IPS-18c (cell line): ENCODE data around the gene CCS.

Experiments used
- H3K4me3 ChIP-seq: 2 replicates; pipeline ENCODE4 v1.7.0; 2013; ENCODE audit warnings: low read depth, mild to moderate bottlenecking, low read length, moderate library complexity; ENCODE audit not compliant: insufficient read depth
- H3K9me3 ChIP-seq: one replicate; pipeline ENCODE4 v1.6.1; 2013; ENCODE audit warnings: mild to moderate bottlenecking, low read length, moderate library complexity; ENCODE audit not compliant: control insufficient read depth, insufficient read depth

CCS gene

DNA sequence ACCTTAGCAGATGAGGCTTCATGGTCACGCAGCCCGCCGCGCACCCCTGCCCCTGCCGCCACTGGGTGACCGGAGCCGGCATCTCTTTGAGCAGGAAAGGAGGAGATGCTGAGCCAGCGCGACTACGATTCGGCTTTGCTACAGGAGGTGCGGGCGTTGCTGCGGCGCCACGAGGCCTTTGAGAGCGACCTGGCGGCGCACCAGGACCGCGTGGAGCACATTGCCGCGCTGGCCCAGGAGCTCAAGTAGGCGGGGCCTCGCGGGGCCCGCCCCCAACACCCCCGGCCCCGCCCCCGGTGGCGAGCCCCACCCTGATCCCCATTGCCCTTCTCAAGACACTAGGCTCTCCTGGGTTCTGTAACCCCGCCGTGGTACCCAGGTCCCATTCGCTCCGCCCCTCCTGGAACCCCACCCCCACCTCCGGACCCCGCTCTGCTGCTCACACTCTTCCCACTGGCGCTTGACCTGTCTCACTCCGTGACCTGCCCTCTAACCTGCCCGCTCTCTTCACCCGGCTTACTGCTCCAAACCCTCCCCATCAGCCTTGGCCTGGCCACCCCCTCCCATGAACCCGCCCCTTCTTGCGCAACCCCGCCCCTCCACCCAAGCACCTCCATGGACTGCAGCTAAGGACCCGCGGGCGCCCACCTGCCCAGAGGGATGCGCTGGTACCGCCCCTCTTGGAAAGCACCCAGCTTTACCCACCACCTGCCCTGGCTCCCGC is 33.7 kb upstream of the CCS start:
- H3K9me3 ChIP-seq, result no peaks in the 10 kb centered on the region
- H3K4me3 ChIP-seq, result no peak overlapping the region

DNA sequence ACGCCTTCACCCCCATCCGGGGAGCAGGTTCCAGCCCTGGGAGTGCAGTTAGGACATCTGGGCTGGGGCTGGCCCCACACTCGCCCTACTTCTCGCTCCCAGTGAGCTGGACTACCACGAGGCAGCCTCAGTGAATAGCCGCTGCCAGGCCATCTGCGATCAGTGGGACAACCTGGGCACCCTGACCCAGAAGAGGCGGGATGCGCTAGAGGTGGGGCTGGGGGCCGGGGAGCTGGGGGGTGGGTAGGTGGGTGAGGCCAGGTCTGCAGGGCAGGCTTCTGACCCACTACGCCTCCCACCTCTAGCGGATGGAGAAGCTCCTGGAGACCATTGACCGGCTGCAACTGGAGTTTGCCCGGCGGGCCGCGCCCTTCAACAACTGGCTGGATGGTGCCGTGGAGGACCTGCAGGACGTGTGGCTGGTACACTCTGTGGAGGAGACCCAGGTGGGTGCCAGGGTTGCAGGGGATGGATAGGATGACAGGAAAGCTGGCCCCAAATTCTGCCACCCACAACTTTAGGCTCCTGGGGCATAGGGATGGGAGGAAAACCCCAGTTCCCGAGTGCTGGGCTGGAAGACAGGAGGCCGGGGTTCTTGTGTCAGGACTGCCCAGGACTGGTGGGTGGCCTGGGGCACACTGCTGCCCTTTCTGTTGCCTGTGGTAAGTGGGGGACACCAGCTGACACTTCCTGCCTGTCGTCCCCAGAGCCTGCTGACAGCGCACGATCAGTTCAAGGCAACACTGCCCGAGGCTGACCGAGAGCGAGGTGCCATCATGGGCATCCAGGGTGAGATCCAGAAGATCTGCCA is 32.9 kb upstream of the CCS start:
- H3K9me3 ChIP-seq, result no peaks in the 10 kb centered on the region
- no peak overlapping the region for H3K4me3 ChIP-seq

DNA sequence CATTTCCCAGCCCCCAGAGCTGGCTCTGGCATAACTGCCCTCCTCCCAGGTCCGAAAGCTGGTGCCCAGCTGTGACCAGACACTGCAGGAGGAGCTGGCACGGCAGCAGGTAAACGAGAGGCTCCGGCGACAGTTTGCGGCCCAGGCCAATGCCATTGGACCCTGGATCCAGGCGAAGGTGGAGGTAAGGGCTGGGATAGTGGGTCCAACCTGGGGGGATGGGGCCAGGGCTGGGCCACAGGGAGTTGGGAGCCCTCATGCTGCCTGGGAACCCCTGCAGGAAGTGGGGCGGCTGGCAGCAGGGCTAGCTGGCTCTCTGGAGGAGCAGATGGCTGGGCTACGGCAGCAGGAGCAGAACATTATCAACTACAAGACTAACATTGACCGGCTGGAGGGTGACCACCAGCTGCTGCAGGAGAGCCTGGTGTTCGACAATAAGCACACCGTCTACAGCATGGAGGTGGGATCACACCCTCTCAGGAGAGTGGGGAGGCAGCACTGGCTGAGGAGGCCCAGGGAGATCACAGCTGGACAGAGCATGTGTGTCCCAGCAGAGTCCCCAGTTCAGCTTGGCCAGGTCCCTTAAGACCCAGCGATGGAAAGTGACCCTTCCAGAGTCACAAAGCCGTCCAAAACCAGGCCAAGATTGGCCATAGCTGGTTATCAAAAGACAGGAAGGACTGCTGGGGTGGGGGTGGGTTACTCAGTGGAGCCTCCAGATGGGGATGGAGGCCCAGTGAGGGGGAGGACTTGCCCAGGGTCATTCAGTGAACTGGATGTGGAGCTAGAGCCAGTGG is 31.6 kb upstream of the CCS start:
- Histone ChIP-seq H3K9me3 (no peaks in the 10 kb centered on the region), H3K4me3 (no peak overlapping the region)

DNA sequence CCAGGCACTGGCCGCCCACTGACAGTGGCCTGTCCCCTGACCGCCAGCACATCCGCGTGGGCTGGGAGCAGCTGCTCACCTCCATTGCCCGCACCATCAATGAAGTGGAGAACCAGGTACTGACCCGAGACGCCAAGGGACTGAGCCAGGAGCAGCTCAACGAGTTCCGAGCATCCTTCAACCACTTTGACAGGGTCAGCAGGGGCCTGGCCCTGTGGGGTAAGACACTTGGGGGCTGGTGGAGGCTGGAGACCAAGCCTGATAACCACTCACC is 31.1 kb upstream of the CCS start:
- H3K9me3 ChIP-seq, result no peaks in the 10 kb centered on the region
- no peak overlapping the region for H3K4me3 ChIP-seq

DNA sequence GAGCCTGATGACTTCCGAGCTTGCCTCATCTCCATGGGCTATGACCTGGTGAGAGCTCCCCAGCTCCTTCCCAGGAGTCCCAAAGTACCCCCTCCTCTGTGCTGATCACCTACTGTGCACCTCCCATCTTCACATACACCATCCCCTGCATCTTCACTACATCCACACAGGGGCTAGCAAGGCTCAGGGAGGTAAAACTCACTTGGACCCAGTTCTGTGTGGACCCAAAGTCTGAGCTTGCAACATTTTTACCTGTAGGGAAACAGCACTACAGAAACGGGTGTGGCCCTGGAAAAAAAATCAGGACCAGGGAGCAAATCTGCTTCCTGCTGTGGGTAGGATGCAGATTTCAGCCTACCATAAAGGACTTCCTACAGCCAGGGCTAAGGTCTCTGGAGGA is 30.7 kb upstream of the CCS start:
- Histone ChIP-seq H3K4me3 (no peak overlapping the region), H3K9me3 (no peaks in the 10 kb centered on the region)

DNA sequence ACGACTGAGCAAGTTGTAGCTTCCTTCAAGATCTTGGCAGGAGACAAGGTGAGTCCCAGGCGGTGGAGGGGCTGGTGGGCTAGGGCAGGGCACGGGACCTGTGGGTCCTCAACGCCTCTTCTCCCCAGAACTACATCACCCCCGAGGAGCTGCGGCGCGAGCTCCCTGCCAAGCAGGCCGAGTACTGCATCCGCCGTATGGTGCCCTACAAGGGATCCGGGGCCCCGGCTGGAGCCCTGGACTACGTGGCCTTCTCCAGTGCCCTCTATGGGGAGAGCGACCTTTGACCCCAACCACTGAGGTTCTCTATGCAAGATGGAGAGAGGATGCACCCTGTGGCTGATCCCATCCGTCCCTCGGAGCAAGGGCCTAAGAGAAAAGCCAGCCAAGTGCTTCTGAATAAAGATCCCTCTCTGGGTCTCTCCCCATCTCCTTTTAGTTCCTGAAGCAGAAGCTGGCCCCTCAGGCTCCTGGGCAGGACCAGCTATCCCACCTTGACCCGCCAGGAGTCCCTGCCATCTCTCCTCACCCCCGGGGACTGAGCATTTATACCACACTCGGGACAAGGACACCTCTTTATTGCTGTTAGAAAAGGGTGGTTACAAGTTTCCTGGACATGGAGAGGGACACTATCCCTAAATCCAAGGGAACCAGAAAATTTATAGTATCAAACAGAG is 29.9 kb upstream of the CCS start:
- Histone ChIP-seq H3K4me3 (no peak overlapping the region), H3K9me3 (no peaks in the 10 kb centered on the region)

DNA sequence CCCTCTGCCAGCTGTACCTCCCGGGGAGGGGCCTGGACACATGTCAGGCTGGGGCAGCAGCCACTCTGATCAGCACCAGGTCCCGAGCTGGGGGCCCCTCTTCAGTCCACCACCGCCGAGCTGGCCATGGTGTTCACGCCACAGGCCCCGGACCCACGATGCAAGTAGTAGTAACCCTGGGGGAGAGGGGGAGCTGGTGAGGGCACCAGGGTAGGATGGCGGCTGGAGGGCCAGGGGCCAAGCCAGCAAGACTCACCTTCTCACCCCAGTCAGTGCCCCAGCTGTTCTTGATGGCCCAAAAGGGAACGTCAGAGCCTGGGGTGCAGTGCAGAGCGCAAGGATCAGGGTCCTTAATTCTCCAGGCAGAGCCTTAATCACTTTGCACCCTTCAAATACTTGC is 29.2 kb upstream of the CCS start:
- no peak overlapping the region for H3K4me3 ChIP-seq

DNA sequence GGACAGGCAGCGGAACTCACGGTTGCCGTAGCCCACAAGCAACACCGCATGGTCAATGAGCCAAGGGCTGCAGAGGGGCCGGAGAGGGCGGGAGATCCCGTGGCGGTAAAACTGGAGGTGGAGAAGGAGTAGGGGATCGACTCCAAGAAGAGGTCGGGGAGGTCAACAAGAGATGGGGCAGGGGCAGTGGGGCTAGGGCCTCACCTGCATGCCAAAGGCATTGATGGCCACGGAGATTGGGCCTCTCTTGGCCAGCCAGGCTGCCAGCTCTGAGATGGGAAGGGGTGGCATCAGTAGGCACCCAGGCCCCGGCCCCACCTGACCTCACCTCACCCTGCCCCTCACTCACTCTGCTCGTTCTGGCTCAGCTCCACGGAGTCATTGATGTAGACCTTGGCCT is 28.4 kb upstream of the CCS start:
- Histone ChIP-seq H3K9me3 (no peaks in the 10 kb centered on the region), H3K4me3 (no peak overlapping the region)

More for the DNA sequence above, 29.2 kb upstream of the CCS start:
- H3K9me3 ChIP-seq, result no peaks in the 10 kb centered on the region

DNA sequence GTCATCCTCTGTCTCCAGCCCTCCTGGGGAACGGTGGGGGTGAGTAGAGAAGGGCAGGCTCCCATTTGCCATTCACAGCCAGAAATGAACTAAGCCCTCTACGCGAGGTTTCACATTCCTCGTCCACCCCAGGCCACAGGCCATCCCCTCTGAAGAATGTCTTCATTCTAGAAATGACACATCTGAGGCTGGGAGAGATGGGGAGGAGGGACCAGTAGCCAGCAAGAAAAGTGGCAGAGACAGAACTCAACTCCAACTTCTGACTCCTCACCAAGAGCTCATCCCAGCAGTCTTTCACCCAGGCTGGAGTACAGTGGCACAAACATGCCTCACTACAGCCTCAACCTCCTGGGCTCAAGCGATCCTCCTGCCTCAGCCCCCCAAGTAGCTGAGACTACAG is 28.0 kb upstream of the CCS start:
- Histone ChIP-seq H3K9me3 (no peaks in the 10 kb centered on the region), H3K4me3 (no peak overlapping the region)

DNA sequence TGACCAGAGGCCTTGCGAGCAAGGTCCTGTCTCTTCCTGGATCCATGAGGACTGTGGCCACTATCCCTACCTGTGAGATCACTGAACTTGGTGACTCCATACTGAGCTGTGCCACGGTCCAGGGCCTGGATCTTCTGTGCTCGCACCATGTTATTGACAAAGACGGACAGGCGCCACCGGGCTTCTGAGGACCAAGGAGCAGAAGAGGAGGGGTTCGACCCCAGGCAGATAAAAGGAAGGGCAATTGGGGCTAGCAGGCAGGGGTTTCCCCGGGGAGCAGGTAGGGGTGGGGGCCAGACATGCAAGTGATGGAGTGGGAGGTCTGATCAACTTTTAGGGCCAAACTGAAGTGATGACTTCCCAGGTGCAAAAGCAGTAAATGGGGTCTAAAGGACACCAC is 26.8 kb upstream of the CCS start:
- Histone ChIP-seq H3K4me3 (no peak overlapping the region), H3K9me3 (no peaks in the 10 kb centered on the region)

DNA sequence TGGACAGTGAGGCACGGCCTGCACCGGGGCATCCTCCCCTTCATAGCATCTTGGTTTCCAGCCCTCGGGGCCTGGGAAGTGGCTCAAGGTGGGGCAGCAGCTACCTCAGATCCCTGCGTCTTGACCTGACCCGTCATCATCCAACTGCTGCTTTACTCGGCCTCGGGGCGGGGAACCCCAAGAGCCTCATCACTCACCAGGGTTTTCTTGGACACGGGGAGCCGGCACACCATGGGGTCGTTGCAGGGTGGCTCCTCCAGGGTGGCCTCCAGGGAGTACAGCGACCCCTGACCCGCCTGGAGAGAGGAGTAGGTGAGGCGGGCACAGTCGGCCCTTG is 25.2 kb upstream of the CCS start:
- H3K4me3 ChIP-seq, result no peak overlapping the region

DNA sequence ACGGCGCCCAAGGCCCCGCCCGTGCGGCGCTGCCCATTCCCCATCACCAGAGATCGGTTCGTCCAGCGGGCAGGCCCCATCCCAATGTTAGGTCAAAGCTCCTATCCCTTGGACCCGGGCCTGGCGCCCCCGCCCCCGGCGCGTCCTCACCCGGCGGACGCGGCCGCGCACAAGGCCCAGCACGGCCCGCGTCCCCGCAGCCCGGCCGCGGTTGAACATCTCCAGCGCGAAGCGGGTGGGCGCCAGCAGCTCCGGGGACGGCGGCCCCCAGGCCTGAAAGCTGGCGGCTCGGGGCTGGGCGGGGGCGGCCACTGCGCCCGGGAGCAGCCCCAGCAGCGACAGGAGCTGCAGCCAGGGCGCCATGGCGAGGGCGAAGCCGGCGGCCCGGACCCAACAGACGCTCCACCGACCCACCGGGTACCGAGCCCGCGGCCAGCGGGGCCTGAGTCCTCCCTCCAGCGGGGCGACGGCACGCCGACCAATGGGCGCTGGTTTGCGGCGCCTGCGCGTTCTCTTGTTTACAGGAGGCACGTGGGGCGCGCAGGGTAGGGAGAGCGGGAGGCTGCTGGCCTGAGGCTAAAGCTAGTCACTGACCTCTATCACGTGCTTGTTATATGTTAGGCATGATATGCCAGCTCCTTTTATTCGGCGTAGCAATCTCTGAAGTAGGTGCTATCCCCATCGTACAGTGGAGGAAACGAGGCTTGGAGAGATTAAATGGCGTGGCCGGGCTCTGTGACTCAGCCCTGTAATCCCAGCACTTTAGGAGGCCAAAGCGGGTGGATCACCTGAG is 24.7 kb upstream of the CCS start, which contains the start of gene CTSF:
Gene CTSF (minus strand): TSS at position 483 of the 793 bp plus-strand sequence. CDS start 120 bp downstream, at position 363.
- no peak within 1 kb of the TSS for H3K4me3 ChIP-seq

More for the DNA sequence above, 25.2 kb upstream of the CCS start:
- H3K9me3 ChIP-seq, result no peaks in the 10 kb centered on the region

DNA sequence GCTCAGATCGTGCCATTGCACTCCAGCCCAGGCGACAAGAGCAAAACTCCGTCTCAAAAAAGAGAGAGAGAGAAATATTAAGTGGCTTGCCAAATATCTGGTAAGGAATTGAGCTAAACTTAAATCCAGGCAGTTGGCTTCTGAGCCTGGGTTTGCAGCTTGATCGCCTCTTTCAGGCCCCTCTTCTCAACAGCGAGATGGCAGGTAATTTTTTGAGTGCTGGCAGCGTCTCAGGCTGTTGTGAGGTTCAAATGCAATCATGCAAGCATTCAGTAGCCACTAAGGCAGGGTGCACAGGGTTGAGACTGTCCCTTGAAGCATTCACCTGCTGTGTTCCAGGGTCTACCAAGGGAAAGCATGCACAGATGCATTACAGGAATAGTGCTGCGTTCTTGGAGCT is 23.9 kb upstream of the CCS start:
- Histone ChIP-seq H3K9me3 (peaks cover 2% of the 10 kb centered on the region), H3K4me3 (no peak overlapping the region)

More for the DNA sequence above, 24.7 kb upstream of the CCS start, which contains the start of gene CTSF:
- peaks cover under 1% of the 10 kb centered on the region for H3K9me3 ChIP-seq

DNA sequence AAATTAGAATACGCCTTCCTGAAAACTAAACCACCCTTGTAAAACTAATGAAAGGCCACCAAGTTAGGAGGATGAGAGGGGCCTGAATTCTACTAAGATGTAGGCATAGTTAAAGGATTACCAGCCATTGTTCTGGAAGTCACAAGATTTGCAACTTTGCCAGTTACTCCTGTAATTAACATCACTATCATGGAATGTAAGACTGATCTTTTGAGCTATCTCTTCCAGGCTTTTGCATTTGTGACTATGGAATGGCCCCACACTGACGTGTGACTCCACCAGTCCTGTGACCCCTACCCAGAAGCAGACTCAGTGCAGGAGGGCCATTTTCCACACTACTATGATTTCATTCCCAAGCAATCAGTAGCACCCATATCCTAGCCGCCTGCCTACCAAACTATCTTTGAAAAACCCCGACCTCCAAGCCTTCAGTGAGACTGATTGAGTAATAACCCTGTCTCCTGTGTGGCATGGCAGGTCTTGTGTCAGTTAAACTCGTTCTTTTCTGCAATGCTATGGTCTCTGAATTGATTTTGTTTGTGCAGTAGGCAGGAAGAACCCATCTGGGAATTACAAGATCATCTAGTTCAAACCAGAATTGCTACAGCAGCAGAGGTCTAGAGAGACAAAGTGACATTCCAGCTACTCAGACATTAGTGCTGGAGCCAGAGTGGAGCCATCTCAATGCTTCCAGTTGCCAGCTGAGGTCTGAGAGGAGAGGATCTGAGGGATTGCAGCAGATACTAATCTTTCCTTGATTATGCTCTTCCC is 22.7 kb upstream of the CCS start:
- peaks cover 2% of the 10 kb centered on the region for H3K9me3 ChIP-seq
- H3K4me3 ChIP-seq, result no peak overlapping the region

DNA sequence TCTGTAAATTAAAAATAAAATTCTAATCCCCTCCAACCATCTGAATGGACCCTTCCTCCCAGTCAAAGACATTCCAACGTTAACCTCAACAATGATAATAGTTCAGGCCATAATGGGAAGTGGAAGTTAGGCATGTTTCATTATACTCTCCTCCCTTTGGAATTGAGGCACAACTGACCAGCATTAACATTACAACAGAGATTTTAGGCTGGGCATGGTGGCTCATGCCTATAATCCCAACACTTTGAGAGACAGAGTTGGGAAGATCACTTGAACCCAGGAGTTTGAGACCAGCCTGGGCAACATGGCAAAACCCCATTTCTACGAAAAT is 22.2 kb upstream of the CCS start:
- H3K4me3 ChIP-seq, result no peak overlapping the region
- peaks cover 2% of the 10 kb centered on the region for H3K9me3 ChIP-seq

DNA sequence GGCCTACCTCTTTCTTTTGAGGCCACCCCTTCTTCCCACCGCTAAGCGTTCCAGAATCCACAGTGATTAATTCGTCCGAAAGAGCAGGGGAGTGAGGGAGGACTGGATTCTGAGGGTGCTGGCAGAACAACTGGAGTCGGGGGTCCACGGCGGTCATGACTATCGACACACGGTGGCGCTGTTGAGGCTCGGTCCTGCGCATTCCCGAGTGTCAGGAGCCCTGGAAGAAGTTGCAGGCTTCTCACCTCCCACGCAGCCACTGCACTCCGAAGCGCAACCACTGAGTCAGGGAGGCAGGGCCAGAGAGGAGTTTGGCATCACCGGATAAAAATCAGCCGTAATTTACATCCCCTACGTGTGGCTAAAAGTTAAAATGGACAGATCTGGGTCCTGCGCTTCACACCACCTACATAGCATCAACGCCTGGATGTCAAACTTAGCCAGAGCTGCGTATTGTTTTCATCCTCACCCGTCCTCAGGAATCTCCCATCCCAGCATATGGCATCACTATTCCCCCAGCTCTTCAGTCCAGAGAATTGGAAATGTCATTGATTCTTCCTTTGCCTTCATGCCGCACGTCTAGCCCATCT is 13.9 kb upstream of the CCS start:
- Histone ChIP-seq H3K9me3 (no peaks in the 10 kb centered on the region), H3K4me3 (no peak overlapping the region)
